Measurements from ENCODE around the gene HPX. TPM values are rescaled to one million over a fixed set of nuclear protein-coding genes. Genes with fewer than 3 reads are reported as not detected.

The HPX gene
- total and polyA plus RNA-seq, 4 donors = 2,251 to 9,224 (median 5,760) TPM

DNA sequence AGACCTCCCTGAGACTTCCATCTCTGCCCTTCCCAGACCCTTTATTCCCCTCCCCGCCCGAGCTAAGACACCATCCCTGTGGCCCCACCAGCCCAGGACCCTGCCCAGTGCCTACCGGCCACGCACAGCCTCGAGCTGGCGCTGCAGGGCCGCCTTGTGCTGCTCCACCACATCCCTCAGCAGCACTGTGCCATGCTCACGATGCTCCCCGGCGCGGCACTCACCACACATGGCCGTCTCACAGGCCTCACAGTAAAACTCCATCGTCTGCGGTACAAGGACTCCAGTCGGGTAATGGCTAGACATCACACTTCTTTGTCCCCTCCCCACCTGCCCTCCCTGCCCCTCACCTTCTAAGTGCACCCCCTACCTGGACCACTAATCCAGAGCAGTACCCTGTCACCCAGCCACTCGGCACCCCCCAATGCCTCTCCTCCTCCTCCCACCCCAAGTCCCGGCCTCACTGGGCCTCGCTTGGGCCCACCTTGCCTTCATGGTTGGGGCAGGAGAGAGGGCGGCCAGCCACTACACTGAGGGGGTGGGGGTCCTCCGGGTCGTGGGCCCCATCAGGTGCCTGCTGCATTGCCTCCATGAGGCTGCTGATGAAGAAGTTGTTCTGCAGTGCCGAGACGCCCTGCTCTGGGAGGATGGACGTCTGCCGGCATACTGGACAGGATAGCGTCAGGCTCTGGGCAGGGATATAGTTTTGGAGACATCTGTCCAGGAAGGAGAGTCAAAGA lies 17.0 kb upstream of the HPX start (continued):
- TF ChIP-seq ZBTB33 (IDR thresholded peaks at IDR 0.05) (no peak), FOXA2 (IDR thresholded peaks at IDR 0.05) (no peak), NR2F2 (IDR thresholded peaks at IDR 0.05) (no peak), MAX (IDR thresholded peaks at IDR 0.05) (no peak), GABPA (IDR thresholded peaks at IDR 0.05 in 1 of 2, conservative IDR thresholded peaks at IDR 0.05 in 1 of 2) (no peak), RAD21 (IDR thresholded peaks at IDR 0.05) (no peak), TAF1 (conservative IDR thresholded peaks at IDR 0.05) (no peak), HNF4G (IDR thresholded peaks at IDR 0.05) (no peak)

GRCh38 chr11:6456361-6457073 lies 15.7 kb upstream of the HPX start:
- no peak for DNase-seq (ENCODE audit: low spot score)
- H3K27me3 ChIP-seq (ENCODE audit: control insufficient read depth in 4 of 4, insufficient read depth in 4 of 4, low read length in 3 of 4) = no peaks in the 10 kb centered on the region
- 97% methylated on average over 56 of the region's 56 CpGs for WGBS
- H3K4me1 ChIP-seq (ENCODE audit: control insufficient read depth in 4 of 4, insufficient read depth in 4 of 4, low read length in 3 of 4) = no peaks in the 10 kb centered on the region
- TF ChIP-seq SP1 (IDR thresholded peaks at IDR 0.05) (no peak), RAD21 (IDR thresholded peaks at IDR 0.05) (no peak), CTCF (IDR thresholded peaks at IDR 0.05; ENCODE audit: low read depth, low read length, missing input control) (no peak), ZBTB33 (IDR thresholded peaks at IDR 0.05) (no peak), HNF4A (conservative IDR thresholded peaks at IDR 0.05) (no peak), JUND (IDR thresholded peaks at IDR 0.05) (no peak), FOXA1 (IDR thresholded peaks at IDR 0.05) (no peak), EGR1 (IDR thresholded peaks at IDR 0.05; ENCODE audit: low read depth in 2 of 2) (no peak), YY1 (IDR thresholded peaks at IDR 0.05) (no peak), RXRA (IDR thresholded peaks at IDR 0.05) (no peak), HNF4G (IDR thresholded peaks at IDR 0.05) (no peak), MAX (IDR thresholded peaks at IDR 0.05) (no peak)
- TF ChIP-seq, protein P1, sequence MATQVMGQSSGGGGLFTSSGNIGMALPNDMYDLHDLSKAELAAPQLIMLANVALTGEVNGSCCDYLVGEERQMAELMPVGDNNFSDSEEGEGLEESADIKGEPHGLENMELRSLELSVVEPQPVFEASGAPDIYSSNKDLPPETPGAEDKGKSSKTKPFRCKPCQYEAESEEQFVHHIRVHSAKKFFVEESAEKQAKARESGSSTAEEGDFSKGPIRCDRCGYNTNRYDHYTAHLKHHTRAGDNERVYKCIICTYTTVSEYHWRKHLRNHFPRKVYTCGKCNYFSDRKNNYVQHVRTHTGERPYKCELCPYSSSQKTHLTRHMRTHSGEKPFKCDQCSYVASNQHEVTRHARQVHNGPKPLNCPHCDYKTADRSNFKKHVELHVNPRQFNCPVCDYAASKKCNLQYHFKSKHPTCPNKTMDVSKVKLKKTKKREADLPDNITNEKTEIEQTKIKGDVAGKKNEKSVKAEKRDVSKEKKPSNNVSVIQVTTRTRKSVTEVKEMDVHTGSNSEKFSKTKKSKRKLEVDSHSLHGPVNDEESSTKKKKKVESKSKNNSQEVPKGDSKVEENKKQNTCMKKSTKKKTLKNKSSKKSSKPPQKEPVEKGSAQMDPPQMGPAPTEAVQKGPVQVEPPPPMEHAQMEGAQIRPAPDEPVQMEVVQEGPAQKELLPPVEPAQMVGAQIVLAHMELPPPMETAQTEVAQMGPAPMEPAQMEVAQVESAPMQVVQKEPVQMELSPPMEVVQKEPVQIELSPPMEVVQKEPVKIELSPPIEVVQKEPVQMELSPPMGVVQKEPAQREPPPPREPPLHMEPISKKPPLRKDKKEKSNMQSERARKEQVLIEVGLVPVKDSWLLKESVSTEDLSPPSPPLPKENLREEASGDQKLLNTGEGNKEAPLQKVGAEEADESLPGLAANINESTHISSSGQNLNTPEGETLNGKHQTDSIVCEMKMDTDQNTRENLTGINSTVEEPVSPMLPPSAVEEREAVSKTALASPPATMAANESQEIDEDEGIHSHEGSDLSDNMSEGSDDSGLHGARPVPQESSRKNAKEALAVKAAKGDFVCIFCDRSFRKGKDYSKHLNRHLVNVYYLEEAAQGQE (IDR thresholded peaks at IDR 0.05) = no peak
- no peak overlapping the region for H3K27ac ChIP-seq (ENCODE audit: low read depth in 1 of 2, low read length in 2 of 2)
- H3K36me3 ChIP-seq (ENCODE audit: control insufficient read depth in 4 of 4, insufficient read depth in 3 of 4, low read depth in 1 of 4, low read length in 3 of 4) = peaks cover 10 to 53% (median 18%) of the 10 kb centered on the region in 4 donors
- H3K9ac ChIP-seq (ENCODE audit: low read depth in 1 of 2, low read length in 2 of 2) = no peak overlapping the region
- no peaks in the 10 kb centered on the region for H3K9me3 ChIP-seq (ENCODE audit: control insufficient read depth in 4 of 4, low read length in 3 of 4)
- H3K4me3 ChIP-seq (ENCODE audit: low read depth in 1 of 3, low read length in 3 of 3) = no peak overlapping the region

All from liver (tissue), 9 donors.